GM23248 (cell line): Measurements from ENCODE around the gene SSH3.

ENCODE experiments used
- EZH2 ChIP-seq: fragments of 200-600 bp; sonication (generic); IDR thresholded peaks from 2 replicates; pipeline ENCODE4 v1.6.1; 2018; ENCODE audit warnings: antibody characterized with exemption, mild to moderate bottlenecking; ENCODE audit not compliant: insufficient read depth, poor library complexity, severe bottlenecking
- EZH2phosphoT487 ChIP-seq: fragments of 200-600 bp; sonication (generic); IDR thresholded peaks from 2 replicates; pipeline ENCODE4 v1.6.1; 2018; ENCODE audit warnings: antibody characterized with exemption, moderate library complexity, mild to moderate bottlenecking, low read depth; ENCODE audit not compliant: insufficient read depth

- no peak for TF ChIP-seq EZH2
- no peak for TF ChIP-seq EZH2phosphoT487
Measured at GRCh38 chr11:67310246-67311050, 7.1 kb downstream of the SSH3 start.
